Subcutaneous abdominal adipose tissue (tissue), 5 donors: Measurements from ENCODE around the gene KLK13.

Experiments
- H3K27ac ChIP-seq: one replicate; pipeline ENCODE4 v1.7.0; 2013; ENCODE audit warnings: low read depth, mild to moderate bottlenecking, inconsistent platforms, low read length, moderate library complexity
- H3K27me3 ChIP-seq, 5 donors: one replicate each; pipeline ENCODE4 v1.7.0; 2013; ENCODE audit warnings: low read length in 5 of 5, inconsistent platforms in 1 of 5; ENCODE audit not compliant: control insufficient read depth in 5 of 5, insufficient read depth in 4 of 5
- H3K36me3 ChIP-seq, 5 donors: one replicate each; pipeline ENCODE4 v1.7.0; 2013; ENCODE audit warnings: low read length in 5 of 5; ENCODE audit not compliant: control insufficient read depth in 5 of 5, insufficient read depth in 5 of 5
- H3K4me1 ChIP-seq, 5 donors: one replicate each; pipeline ENCODE4 v1.7.0; 2013; ENCODE audit warnings: low read length in 5 of 5, mild to moderate bottlenecking in 3 of 5, moderate library complexity in 1 of 5; ENCODE audit not compliant: control insufficient read depth in 5 of 5, insufficient read depth in 5 of 5
- H3K4me3 ChIP-seq, 5 donors: one replicate each; pipeline ENCODE4 v1.7.0; 2013; ENCODE audit warnings: low read length in 5 of 5, low read depth in 1 of 5
- H3K9ac ChIP-seq, 5 donors: one replicate each; pipeline ENCODE4 v1.7.0; 2013; ENCODE audit warnings: low read length in 5 of 5, mild to moderate bottlenecking in 4 of 5, moderate library complexity in 3 of 5
- H3K9me3 ChIP-seq, 5 donors: one replicate each; pipeline ENCODE4 v1.7.0; 2013; ENCODE audit warnings: low read length in 5 of 5; ENCODE audit not compliant: control insufficient read depth in 5 of 5
- donor health status: healthy.
- donor health status: healthy.
- donor health status: healthy.
- donor health status: healthy.
- donor health status: healthy.

Gene KLK13

DNA sequence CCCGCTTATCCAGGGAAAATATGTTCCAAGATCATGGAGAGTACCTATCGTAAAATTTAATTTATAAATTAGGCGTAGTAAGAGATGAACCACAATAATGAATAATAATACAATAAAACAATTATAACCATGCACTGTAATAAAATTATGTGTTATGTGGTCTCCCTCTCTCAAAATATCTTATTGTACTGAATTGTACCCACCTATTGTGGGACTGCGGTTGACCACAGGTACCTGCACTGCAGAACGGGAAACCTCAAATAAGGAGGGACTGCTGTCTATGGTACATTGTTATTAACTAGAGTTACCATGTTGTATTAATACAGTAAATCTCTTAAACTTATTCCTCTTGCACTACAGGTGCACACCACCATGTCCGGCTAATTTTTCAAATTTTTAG, 24.7 kb downstream of the KLK13 start:
- H3K4me3 ChIP-seq = no peak overlapping the region
- H3K27me3 ChIP-seq = peaks cover 0 to 2% (median 1%) of the 10 kb centered on the region in 5 donors
- no peaks in the 10 kb centered on the region for H3K36me3 ChIP-seq
- no peak overlapping the region for H3K27ac ChIP-seq
- no peak overlapping the region for H3K9ac ChIP-seq
- no peaks in the 10 kb centered on the region for H3K4me1 ChIP-seq
- H3K9me3 ChIP-seq = no peaks in the 10 kb centered on the region

DNA sequence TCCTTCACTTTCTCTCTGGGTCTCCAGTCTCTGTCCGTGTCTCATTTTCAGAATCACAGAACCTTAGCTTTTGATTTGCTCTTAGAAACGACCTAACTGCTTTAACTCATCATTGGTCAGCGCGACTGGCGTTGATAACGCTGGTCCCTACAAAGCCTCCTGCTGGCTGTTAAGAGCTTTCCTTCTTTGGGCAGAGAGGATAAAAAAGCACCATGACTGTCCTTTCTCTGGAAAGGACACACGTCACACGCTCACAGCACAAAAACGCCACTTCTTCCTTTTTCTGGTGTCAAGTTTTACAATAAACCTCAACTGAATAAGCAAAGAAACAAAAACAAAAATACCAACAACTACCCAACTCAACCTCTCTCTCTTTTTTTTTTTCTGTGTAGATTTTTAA, 28.4 kb downstream of the KLK13 start:
- Histone ChIP-seq H3K36me3 (no peaks in the 10 kb centered on the region), H3K4me3 (no peak overlapping the region), H3K9me3 (no peaks in the 10 kb centered on the region), H3K9ac (no peak overlapping the region), H3K27ac (no peak overlapping the region), H3K27me3 (peaks cover 0 to 17% (median 10%) of the 10 kb centered on the region in 5 donors), H3K4me1 (no peaks in the 10 kb centered on the region)

DNA sequence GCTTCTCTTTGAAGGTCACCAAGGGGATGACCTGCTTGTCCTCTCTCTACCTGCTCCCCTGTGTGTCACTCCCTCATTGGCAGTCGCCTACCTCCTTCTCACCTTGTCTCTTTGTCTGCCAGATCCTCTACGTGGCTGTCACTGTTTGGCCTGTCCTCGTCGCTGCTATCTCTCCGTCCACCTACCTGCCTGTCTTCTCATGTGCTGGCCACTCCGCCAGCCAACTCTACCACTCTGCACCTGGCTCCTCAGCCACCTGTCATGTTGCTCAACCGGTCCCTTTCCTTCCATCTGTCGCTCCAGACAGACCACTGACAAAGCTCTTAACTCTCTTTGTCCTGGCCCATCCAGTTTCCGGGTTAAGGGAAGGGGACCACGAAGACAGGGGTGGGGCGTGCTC, 30.2 kb downstream of the KLK13 start, which contains the start of gene KLK12:
Gene KLK12 (minus strand): TSS at position 299 of the 400 bp plus-strand sequence. CDS start 381 bp downstream, outside the sequence.
- Histone ChIP-seq H3K4me3 (no peak within 1 kb of the TSS), H3K9me3 (no peaks in the 10 kb centered on the region), H3K36me3 (no peaks in the 10 kb centered on the region), H3K4me1 (no peaks in the 10 kb centered on the region), H3K9ac (no peak within 1 kb of the TSS), H3K27ac (no peak within 1 kb of the TSS), H3K27me3 (peaks cover 10 to 21% (median 20%) of the 10 kb centered on the region in 5 donors)

DNA sequence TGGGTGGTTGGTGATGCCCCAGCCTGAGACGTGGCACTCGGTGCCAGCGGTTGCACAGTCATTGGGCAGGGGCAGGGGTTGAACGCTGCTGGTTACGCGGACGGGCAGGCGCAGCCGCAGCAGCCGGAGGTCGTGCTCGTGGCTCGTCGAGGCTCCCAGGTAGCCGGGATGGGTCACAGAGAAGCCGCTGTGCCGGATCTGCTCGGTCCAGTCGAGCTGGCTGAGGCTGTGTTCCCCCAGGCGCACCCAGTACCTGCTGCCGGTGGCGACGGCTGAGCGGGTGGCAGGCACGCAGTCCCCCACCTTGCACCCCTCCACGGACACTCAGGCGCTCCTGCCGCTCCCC, 33.0 kb downstream of the KLK13 start:
- Histone ChIP-seq H3K4me3 (no peak overlapping the region), H3K4me1 (no peaks in the 10 kb centered on the region), H3K36me3 (no peaks in the 10 kb centered on the region), H3K9me3 (no peaks in the 10 kb centered on the region), H3K9ac (no peak overlapping the region), H3K27me3 (peaks cover 14 to 36% (median 31%) of the 10 kb centered on the region in 5 donors), H3K27ac (no peak overlapping the region)

DNA sequence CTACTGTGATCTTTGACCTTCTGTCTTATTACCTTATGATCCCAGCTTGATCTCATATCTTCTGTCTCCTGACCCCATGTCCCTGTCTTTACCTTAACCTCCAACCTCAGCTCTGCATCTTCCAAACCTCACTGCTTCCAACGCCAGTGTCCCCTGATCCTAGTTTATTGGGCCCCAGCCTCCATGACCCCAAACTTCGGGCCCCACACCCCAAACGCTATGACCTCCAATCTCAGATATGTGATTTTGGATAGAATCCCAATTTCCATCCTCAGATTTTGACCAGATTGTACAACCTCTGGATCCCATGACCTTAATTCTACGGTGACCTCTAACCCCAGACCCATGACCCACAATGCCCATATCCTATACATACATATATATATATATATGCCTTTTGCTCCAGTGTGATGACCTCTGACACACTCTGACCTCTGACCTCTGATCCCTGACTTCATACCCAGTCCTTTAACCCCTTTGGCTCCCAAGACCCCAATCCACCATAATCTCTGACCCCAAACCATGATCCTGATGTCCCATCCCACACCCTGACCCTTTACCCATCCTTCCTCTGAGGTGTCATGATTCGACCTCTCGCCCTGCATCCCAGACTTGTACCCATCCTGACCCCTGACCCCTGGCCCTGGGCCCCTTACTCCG, 33.5 kb downstream of the KLK13 start:
- H3K36me3 ChIP-seq = no peaks in the 10 kb centered on the region
- no peak overlapping the region for H3K9ac ChIP-seq
- H3K27me3 ChIP-seq = peaks cover 18 to 41% (median 35%) of the 10 kb centered on the region in 5 donors
- no peak overlapping the region for H3K4me3 ChIP-seq
- no peaks in the 10 kb centered on the region for H3K4me1 ChIP-seq
- no peak overlapping the region for H3K27ac ChIP-seq
- H3K9me3 ChIP-seq = no peaks in the 10 kb centered on the region

DNA sequence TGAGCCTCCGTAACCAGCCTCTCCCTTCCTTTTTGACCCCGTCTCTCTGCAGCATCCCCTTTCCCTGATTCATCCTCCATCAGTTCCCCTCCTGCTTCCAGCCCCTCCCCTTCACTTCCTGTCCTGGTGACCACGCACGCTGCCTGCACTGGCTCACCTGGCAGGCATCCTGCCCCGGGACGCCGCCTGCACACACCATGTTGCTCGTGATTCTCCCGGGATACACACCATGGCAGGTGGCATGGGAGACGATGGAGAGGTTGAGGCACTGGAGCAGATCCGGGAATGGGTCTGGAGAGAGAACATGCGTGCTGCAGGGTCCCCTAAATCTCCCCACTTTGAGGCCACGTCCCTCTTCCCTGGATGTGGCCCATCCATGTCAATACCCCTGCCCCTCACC, 34.3 kb downstream of the KLK13 start:
- H3K4me1 ChIP-seq = no peaks in the 10 kb centered on the region
- no peaks in the 10 kb centered on the region for H3K9me3 ChIP-seq
- H3K27me3 ChIP-seq = peaks cover 18 to 49% (median 42%) of the 10 kb centered on the region in 5 donors

DNA sequence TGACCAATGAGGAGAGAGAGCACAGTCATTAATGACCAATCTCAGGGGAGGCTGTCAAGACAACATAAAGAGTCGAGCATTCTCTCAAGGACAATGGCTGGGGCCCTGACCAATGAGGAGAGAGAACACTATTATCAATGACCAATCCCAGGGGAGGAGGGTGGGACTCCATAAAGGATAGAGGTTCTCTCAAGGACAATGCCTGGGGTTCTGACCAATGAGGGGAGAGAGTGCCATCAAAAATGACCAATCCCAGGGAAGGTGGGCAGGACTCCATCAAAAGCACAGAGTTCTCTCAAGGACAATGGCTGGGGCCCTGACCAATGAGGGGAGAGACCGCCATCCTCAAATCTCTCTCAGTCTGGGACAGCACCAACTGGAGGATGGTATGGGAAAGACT, 35.2 kb downstream of the KLK13 start:
- Histone ChIP-seq H3K9ac (no peak overlapping the region), H3K36me3 (no peaks in the 10 kb centered on the region), H3K9me3 (no peaks in the 10 kb centered on the region), H3K4me1 (no peaks in the 10 kb centered on the region), H3K4me3 (no peak overlapping the region), H3K27ac (no peak overlapping the region), H3K27me3 (peaks cover 26 to 47% (median 43%) of the 10 kb centered on the region in 5 donors)

More for the DNA sequence above, 34.3 kb downstream of the KLK13 start:
- H3K36me3 ChIP-seq = no peaks in the 10 kb centered on the region
- no peak overlapping the region for H3K27ac ChIP-seq
- no peak overlapping the region for H3K4me3 ChIP-seq
- H3K9ac ChIP-seq = no peak overlapping the region

DNA sequence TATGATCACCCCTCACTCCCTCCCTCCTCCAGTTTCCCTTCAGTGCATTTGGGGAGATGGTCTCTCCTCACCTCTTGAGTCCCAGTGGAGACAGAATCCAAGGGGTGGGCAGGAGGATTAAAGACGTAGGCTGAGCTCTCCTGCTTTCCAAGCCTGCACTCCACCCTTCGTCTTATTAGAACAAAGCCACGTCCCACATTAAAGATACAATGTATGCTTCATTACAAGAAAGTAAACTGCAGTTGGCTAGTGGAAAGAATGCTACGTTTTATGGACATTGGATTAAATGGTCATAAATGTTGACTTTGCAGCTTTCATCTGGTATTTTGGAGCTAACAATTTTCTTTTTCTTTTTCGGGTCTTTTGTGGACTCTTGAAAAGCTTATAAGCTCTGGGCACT, 37.0 kb downstream of the KLK13 start:
- no peak overlapping the region for H3K9ac ChIP-seq
- H3K27me3 ChIP-seq = peaks cover 29 to 54% (median 44%) of the 10 kb centered on the region in 5 donors
- no peaks in the 10 kb centered on the region for H3K9me3 ChIP-seq
- no peaks in the 10 kb centered on the region for H3K4me1 ChIP-seq
- no peak overlapping the region for H3K4me3 ChIP-seq
- H3K36me3 ChIP-seq = no peaks in the 10 kb centered on the region
- no peak overlapping the region for H3K27ac ChIP-seq

DNA sequence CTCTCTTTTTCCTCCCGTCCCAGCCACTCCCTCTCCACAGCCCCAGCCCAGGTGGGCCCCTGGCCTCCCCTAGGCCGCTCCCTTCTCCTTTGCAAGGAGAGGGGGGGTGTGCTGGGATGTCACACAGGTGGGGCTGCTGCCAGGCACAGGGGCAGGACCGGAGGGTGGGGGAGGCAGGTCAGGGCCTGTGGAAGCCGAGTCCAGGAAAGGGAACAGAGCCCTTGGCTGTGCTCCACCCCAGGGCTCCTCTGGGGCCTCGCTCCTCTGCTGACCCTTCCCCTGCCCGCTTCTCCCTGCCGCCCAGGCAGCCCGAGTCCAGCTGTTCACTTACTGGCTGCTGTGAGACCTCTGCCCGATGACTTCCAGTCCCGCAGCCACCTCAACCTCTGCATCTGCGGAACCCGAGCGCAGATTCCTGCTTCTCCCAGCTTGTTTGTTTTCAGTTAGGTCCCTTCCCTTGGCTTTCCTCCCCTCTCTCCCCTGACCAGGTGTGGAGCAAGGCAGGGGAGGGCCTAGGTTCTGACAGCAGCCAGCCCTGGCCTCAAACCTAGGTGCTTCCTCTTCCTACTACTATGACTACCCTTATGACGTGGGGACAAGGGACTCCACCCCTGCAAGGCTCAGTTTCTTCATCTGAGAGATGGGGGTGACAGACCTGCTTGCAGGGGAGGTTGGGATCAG, 37.6 kb downstream of the KLK13 start:
- H3K27ac ChIP-seq = no peak overlapping the region

DNA sequence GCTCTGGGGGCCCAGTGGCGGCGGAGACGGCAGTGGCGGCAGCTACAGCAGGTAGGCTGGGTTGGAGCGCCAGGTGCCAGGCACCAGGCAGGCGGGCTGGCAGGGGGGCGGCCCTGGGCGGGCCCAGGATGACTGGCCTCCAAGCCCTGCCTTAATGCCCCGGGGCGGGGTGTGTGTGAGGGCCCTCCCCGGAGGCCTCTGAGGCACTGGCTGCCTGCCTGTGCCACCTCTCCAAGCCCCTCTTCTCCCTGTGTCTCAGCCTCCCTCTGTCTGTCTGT, 38.4 kb downstream of the KLK13 start, which contains the start of gene KLK11:
Gene KLK11 (minus strand): TSS at position 63 of the 278 bp plus-strand sequence. CDS start 985 bp downstream, outside the sequence.
- Histone ChIP-seq H3K36me3 (no peaks in the 10 kb centered on the region), H3K4me1 (no peaks in the 10 kb centered on the region), H3K27me3 (peaks cover 33 to 56% (median 46%) of the 10 kb centered on the region in 5 donors), H3K4me3 (no peak within 1 kb of the TSS), H3K27ac (no peak within 1 kb of the TSS), H3K9ac (no peak within 1 kb of the TSS), H3K9me3 (no peaks in the 10 kb centered on the region)

More for the DNA sequence above, 37.6 kb downstream of the KLK13 start:
- no peak overlapping the region for H3K9ac ChIP-seq
- no peaks in the 10 kb centered on the region for H3K36me3 ChIP-seq
- no peak overlapping the region for H3K4me3 ChIP-seq
- peaks cover 33 to 56% (median 46%) of the 10 kb centered on the region in 5 donors for H3K27me3 ChIP-seq
- H3K4me1 ChIP-seq = no peaks in the 10 kb centered on the region
- no peaks in the 10 kb centered on the region for H3K9me3 ChIP-seq
